Liver (tissue), 9 donors: ENCODE results near the gene LSM5. TPM values are rescaled to one million over a fixed set of nuclear protein-coding genes. Genes with fewer than 3 reads are reported as not detected.
"Not testable (repeated sequence)": the region's sequence is repeated elsewhere in the genome, so short reads cannot be mapped to it uniquely, and the experiment has no call there.

Experiments used
- DNase-seq: peaks from one replicate; pipeline ENCODE4 v3.0.0-alpha.2; 2017; ENCODE audit warnings: low spot score
- H3K27ac ChIP-seq, 2 donors: one replicate each; pipeline ENCODE4 v1.7.0; 2013; ENCODE audit warnings: inconsistent platforms in 2 of 2, low read length in 2 of 2, control low read depth in 1 of 2, low read depth in 1 of 2, mild to moderate bottlenecking in 1 of 2
- H3K27me3 ChIP-seq, 4 donors: one replicate each; pipeline versions ENCODE4 v1.6.1 to v1.7.0; 2013; ENCODE audit warnings: low read length in 3 of 4, inconsistent platforms in 1 of 4, mild to moderate bottlenecking in 1 of 4, moderate library complexity in 1 of 4; ENCODE audit not compliant: control insufficient read depth in 4 of 4, insufficient read depth in 4 of 4
- H3K36me3 ChIP-seq, 4 donors: one replicate each; pipeline versions ENCODE4 v1.6.1 to v1.7.0; 2013; ENCODE audit warnings: low read length in 3 of 4, mild to moderate bottlenecking in 3 of 4, low read depth in 1 of 4, moderate library complexity in 1 of 4; ENCODE audit not compliant: control insufficient read depth in 4 of 4, insufficient read depth in 3 of 4
- H3K4me1 ChIP-seq, 4 donors: one replicate each; pipeline versions ENCODE4 v1.6.1 to v1.7.0; 2013; ENCODE audit warnings: low read length in 3 of 4, mild to moderate bottlenecking in 3 of 4, moderate library complexity in 1 of 4; ENCODE audit not compliant: control insufficient read depth in 4 of 4, insufficient read depth in 4 of 4
- H3K4me3 ChIP-seq, 3 donors: one replicate each; pipeline versions ENCODE4 v1.6.1 to v1.7.0; 2013; ENCODE audit warnings: low read length in 3 of 3, control low read depth in 1 of 3, low read depth in 1 of 3, mild to moderate bottlenecking in 1 of 3
- H3K9ac ChIP-seq, 2 donors: one replicate each; pipeline ENCODE4 v1.7.0; 2013; ENCODE audit warnings: low read length in 2 of 2, mild to moderate bottlenecking in 2 of 2, moderate library complexity in 2 of 2, control low read depth in 1 of 2, low read depth in 1 of 2
- H3K9me3 ChIP-seq, 4 donors: one replicate each; pipeline versions ENCODE4 v1.6.1 to v1.7.0; 2013; ENCODE audit warnings: low read length in 3 of 4; ENCODE audit not compliant: control insufficient read depth in 4 of 4
- EGR1 ChIP-seq, 2 donors: IDR thresholded peaks; 2 replicates each; pipeline ENCODE4 v1.6.1; 2016 to 2018; ENCODE audit warnings: antibody characterized with exemption in 2 of 2, low read depth in 2 of 2
- FOXA2 ChIP-seq: IDR thresholded peaks from 2 replicates; pipeline ENCODE4 v1.6.1; 2016; ENCODE audit warnings: antibody characterized with exemption
- RAD21 ChIP-seq, 2 donors: IDR thresholded peaks; 2 replicates each; pipeline ENCODE4 v1.6.1; 2016; ENCODE audit warnings: antibody characterized with exemption in 2 of 2, mild to moderate bottlenecking in 2 of 2
- SP1 ChIP-seq: IDR thresholded peaks from 2 replicates; pipeline ENCODE4 v1.6.1; 2018; ENCODE audit warnings: antibody characterized with exemption, mild to moderate bottlenecking
- TAF1 ChIP-seq: conservative IDR thresholded peaks from 2 replicates; pipeline ENCODE4 v1.6.1; 2016; ENCODE audit warnings: antibody characterized with exemption, mild to moderate bottlenecking
- YY1 ChIP-seq: IDR thresholded peaks from 2 replicates; pipeline ENCODE4 v1.6.1; 2016; ENCODE audit warnings: antibody characterized with exemption, mild to moderate bottlenecking
- WGBS: extraction: QIAGEN DNeasy Blood & Tissue Kit; methylation state at CpG from one replicate; pipeline ENCODE4 v1.1.7; 2013; 5-methylcytosine and 5-hydroxymethylcytosine counted together
- polyA plus RNA-seq, 2 donors: library from polyadenylated mRNA; stranded (reverse) in 1 of 2; unstranded in 1 of 2; fragments of 200-250 nt in 1 of 2; fragments of >200 nt in 1 of 2; fragmentation: Nextera tagmentation in 1 of 2; extraction: Ambion mirVana in 1 of 2; gene quantifications; one replicate each; pipeline versions ENCODE4 v1.2.1 to v1.2.3, GENCODE V29; 2013 to 2015
- total RNA-seq, 2 donors: library from RNA; depleted of rRNA; stranded (reverse); fragments of >200 nt; gene quantifications; one replicate each; pipeline ENCODE4 v1.2.3, GENCODE V29; 2014
- TF ChIP-seq, protein P1 (sequence below): IDR thresholded peaks from 2 replicates; pipeline ENCODE4 v1.6.1; 2016; ENCODE audit warnings: antibody characterized with exemption
- TF ChIP-seq, protein P2 (sequence below): IDR thresholded peaks from 2 replicates; pipeline ENCODE4 v1.6.1; 2016; ENCODE audit warnings: antibody characterized with exemption
- donor health status: healthy.
- donor health status: healthy.
- donor health status: healthy.
- donor health status: healthy.
- donor health status: healthy.

Gene LSM5
- total and polyA plus RNA-seq, 4 donors: 6.0 to 74.1 (median 25.8) TPM

DNA sequence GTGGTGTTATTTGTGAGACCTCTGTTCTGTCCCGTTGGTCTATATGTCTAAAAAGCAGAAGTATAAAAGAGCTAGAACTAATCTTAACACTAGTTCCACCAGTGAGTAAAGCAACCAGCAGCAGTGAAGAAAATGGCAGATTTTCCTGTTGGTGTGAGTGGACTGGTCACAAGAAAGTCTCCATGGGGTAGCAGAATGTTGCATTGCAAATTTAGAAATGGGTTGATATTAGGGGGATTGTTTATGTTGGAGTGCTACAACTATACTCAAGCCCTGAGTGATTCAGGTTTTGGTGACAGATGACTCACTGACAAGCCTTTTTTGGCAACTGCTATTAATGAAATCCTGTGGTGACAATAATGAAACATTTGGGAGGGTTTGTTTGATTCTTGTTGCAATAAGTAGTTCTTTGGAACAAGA lies 10.8 kb upstream of the LSM5 start:
- WGBS: 75% methylated on average over 1 of the region's 1 CpG
- H3K27ac ChIP-seq: no peak overlapping the region
- no peak overlapping the region for H3K9ac ChIP-seq

DNA sequence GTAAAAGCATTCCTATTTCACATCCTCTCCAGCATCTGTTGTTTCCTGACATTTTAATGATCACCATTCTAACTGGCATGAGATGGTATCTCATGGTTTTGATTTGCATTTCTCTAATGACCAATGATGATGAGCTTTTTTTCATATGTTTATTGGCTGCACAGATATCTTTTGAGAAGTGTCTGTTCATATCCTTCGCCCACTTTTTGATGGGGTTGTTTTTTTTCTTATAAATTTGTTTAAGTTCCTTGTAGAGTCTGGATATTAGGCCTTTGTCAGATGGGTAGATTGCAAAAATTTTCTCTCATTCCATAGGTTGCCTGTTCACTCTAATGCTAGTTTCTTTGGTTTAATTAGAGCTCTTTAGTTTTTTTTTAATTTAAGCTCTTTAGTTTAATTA lies 10.0 kb upstream of the LSM5 start:
- H3K27ac ChIP-seq, H3K36me3 ChIP-seq, H3K4me3 ChIP-seq, H3K27me3 ChIP-seq, H3K9ac ChIP-seq, H3K9me3 ChIP-seq, DNase-seq: not testable (repeated sequence)
- H3K4me1 ChIP-seq: peaks cover 0 to 13% (median 10%) of the 10 kb centered on the region in 4 donors
- 100% methylated on average over 1 of the region's 1 CpG for WGBS

More for the DNA sequence above, 10.8 kb upstream of the LSM5 start:
- Histone ChIP-seq H3K27me3 (no peaks in the 10 kb centered on the region), H3K4me3 (no peak overlapping the region), H3K4me1 (peaks cover 0 to 11% (median 9%) of the 10 kb centered on the region in 4 donors), H3K36me3 (no peaks in the 10 kb centered on the region), H3K9me3 (no peaks in the 10 kb centered on the region)
- no peak for DNase-seq
- no peak for TF ChIP-seq EGR1 (IDR thresholded peaks at IDR 0.05; ENCODE audit: low read depth in 2 of 2)
- TF ChIP-seq SP1: no peak
- TF ChIP-seq, protein P1, sequence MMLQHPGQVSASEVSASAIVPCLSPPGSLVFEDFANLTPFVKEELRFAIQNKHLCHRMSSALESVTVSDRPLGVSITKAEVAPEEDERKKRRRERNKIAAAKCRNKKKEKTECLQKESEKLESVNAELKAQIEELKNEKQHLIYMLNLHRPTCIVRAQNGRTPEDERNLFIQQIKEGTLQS: no peak

DNA sequence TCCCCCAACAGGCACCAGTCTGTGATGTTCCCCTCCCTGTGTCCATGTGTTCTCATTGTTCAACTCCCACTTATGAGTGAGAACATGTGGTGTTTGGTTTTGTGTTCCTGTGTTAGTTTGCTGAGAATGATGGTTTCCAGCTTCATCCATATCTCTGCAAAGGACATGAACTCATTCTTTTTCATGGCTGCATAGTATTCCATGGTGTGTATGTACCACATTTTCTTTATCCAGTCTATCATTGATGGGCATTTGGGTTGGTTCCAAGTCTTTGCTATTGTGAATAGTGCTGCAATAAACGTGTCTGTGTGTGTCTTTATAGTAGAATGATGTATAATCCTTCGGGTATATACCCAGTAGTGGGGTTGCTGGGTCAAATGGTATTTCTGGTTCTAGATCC lies 9.6 kb upstream of the LSM5 start:
- H3K9me3 ChIP-seq, H3K27ac ChIP-seq, H3K9ac ChIP-seq, DNase-seq, H3K36me3 ChIP-seq, H3K4me3 ChIP-seq, H3K27me3 ChIP-seq: not testable (repeated sequence)
- peaks cover 0 to 14% (median 10%) of the 10 kb centered on the region in 4 donors for H3K4me1 ChIP-seq
- 93% methylated on average over 2 of the region's 2 CpGs for WGBS

DNA sequence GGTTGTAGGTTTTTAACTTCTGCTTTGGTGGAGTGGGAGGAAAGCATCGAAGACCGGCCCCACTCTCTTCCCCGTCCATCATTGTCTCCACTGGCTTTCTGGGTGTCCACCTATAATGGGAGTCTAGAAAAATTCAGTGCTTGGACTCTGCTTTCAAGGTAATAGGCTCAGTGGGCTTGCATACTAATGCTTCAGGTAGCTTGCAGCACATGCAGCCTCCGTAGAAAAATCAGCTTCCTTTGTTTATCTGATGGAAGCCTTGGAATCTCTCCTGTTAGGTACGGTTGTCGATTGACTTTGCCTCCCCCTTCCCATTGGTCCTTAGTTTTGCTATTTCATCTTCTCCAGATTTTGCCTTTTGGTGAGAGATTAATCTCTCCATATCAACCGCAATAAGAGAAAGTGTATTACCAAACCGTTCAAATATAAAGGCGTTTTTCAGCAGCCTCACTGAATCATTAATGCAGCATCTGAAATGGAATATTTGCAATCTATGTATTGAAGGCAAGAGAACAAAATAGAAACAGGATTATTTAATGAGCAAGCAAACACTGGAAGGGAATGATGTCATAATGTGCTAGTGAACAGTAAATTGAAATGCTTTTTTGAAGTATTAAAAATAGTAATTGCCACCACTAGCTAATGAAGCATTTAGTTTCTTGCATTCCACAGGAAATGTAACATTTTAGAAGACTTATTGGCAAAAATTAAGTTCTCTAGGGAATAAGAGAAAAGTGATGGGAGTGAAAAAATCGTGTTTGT lies 6.1 kb upstream of the LSM5 start:
- no peak for DNase-seq
- WGBS: 5% methylated on average over 10 of the region's 10 CpGs
- H3K4me1 ChIP-seq: peaks cover 0 to 18% (median 13%) of the 10 kb centered on the region in 4 donors
- H3K27me3 ChIP-seq: no peaks in the 10 kb centered on the region
- H3K9me3 ChIP-seq: no peaks in the 10 kb centered on the region
- peak overlapping the region; percentile 23 to 38 for H3K9ac ChIP-seq
- TF ChIP-seq EGR1 (IDR thresholded peaks at IDR 0.05; ENCODE audit: low read depth in 2 of 2): no peak
- TF ChIP-seq, protein P2, sequence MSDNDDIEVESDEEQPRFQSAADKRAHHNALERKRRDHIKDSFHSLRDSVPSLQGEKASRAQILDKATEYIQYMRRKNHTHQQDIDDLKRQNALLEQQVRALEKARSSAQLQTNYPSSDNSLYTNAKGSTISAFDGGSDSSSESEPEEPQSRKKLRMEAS: no peak
- no peak for TF ChIP-seq TAF1
- TF ChIP-seq YY1: no peak
- TF ChIP-seq SP1: no peak
- no peak for TF ChIP-seq FOXA2
- no peak for TF ChIP-seq RAD21 (IDR thresholded peaks at IDR 0.05)
- peak overlapping the region; percentile 72 to 98 (median 85) for H3K4me3 ChIP-seq
- H3K27ac ChIP-seq: peak overlapping the region; percentile 84 to 95
- no peaks in the 10 kb centered on the region for H3K36me3 ChIP-seq
